Chondrocyte (in vitro differentiated cells): ENCODE measurements around the gene C1orf74. TPM values are rescaled to one million over a fixed set of nuclear protein-coding genes. Genes with fewer than 3 reads are reported as not detected.

Experiments used
- DNase-seq: peaks from one replicate; pipeline ENCODE4 v3.0.0; 2021; ENCODE audit warnings: mixed read lengths, low spot score
- H3K27ac Mint-ChIP-seq: one replicate; pipeline ENCODE4 v1.8.0; 2021; ENCODE audit warnings: mild to moderate bottlenecking, moderate library complexity, mixed read lengths; ENCODE audit not compliant: unreplicated experiment
- H3K27me3 Mint-ChIP-seq: 2 replicates; pipeline ENCODE4 v1.8.0; 2021; ENCODE audit warnings: low read depth, mixed read lengths
- H3K36me3 Mint-ChIP-seq: 2 replicates; pipeline ENCODE4 v1.8.0; 2021; ENCODE audit warnings: low read depth, mixed read lengths
- H3K4me1 Mint-ChIP-seq: 2 replicates; pipeline ENCODE4 v1.8.0; 2021; ENCODE audit warnings: low read depth, mild to moderate bottlenecking, mixed read lengths
- H3K4me3 Mint-ChIP-seq: one replicate; pipeline ENCODE4 v1.8.0; 2021; ENCODE audit warnings: mild to moderate bottlenecking, moderate library complexity, mixed read lengths; ENCODE audit not compliant: unreplicated experiment
- H3K9me3 Mint-ChIP-seq: 2 replicates; pipeline ENCODE4 v1.8.0; 2021; ENCODE audit warnings: low read depth, mixed read lengths
- CTCF ChIP-seq: fragments of 200-600 bp; sonication (generic); IDR thresholded peaks from 2 replicates; pipeline ENCODE4 v1.5.0; 2021; ENCODE audit warnings: antibody characterized with exemption, mild to moderate bottlenecking, moderate library complexity
- total RNA-seq: library from RNA; stranded (reverse); gene quantifications from 3 replicates; pipeline ENCODE4 v1.2.1, GENCODE V29; 2021

The C1orf74 gene
- total RNA-seq, 1 donor from 2014 or later = 1.6 TPM

GRCh38 chr1:209778102-209778501, 6.3 kb downstream of the C1orf74 start:
- no peak for TF ChIP-seq CTCF
- Mint-ChIP-seq H3K27ac (no peak overlapping the region), H3K27me3 (peaks cover 6% of the 10 kb centered on the region), H3K36me3 (peaks cover 2% of the 10 kb centered on the region), H3K4me1 (no peaks in the 10 kb centered on the region), H3K9me3 (peaks cover 2% of the 10 kb centered on the region), H3K4me3 (no peak overlapping the region)
- DNase-seq = no peak

GRCh38 chr1:209777587-209777986, 6.8 kb downstream of the C1orf74 start:
- TF ChIP-seq CTCF = no peak
- peaks cover 2% of the 10 kb centered on the region for H3K9me3 Mint-ChIP-seq
- H3K27me3 Mint-ChIP-seq = peaks cover 10% of the 10 kb centered on the region
- H3K4me3 Mint-ChIP-seq = no peak overlapping the region
- H3K27ac Mint-ChIP-seq = no peak overlapping the region
- H3K36me3 Mint-ChIP-seq = peaks cover 2% of the 10 kb centered on the region
- DNase-seq = no peak
- H3K4me1 Mint-ChIP-seq = no peaks in the 10 kb centered on the region

- no peaks in the 10 kb centered on the region for H3K36me3 Mint-ChIP-seq
- no peaks in the 10 kb centered on the region for H3K9me3 Mint-ChIP-seq
- TF ChIP-seq CTCF = no peak
- peaks cover 10% of the 10 kb centered on the region for H3K27me3 Mint-ChIP-seq
- no peak overlapping the region for H3K4me3 Mint-ChIP-seq
- H3K4me1 Mint-ChIP-seq = no peaks in the 10 kb centered on the region
- DNase-seq = no peak
- no peak overlapping the region for H3K27ac Mint-ChIP-seq
Observed at GRCh38 chr1:209775678-209776077, 8.7 kb downstream of the C1orf74 start.

- DNase-seq = no peak
- no peak for TF ChIP-seq CTCF
- Mint-ChIP-seq H3K9me3 (no peaks in the 10 kb centered on the region), H3K4me3 (no peak overlapping the region), H3K4me1 (no peaks in the 10 kb centered on the region), H3K36me3 (no peaks in the 10 kb centered on the region), H3K27ac (no peak overlapping the region), H3K27me3 (peaks cover 10% of the 10 kb centered on the region)
Observed at GRCh38 chr1:209774592-209774991, 9.8 kb downstream of the C1orf74 start.

- Mint-ChIP-seq H3K4me3 (no peak overlapping the region), H3K9me3 (no peaks in the 10 kb centered on the region), H3K4me1 (no peaks in the 10 kb centered on the region), H3K36me3 (no peaks in the 10 kb centered on the region), H3K27ac (no peak overlapping the region), H3K27me3 (peaks cover 10% of the 10 kb centered on the region)
- no peak for DNase-seq
- no peak for TF ChIP-seq CTCF
Observed at GRCh38 chr1:209772126-209772525, 12.2 kb downstream of the C1orf74 start.
